ENCODE results near the gene PPFIBP2. TPM values are rescaled to one million over a fixed set of nuclear protein-coding genes. Genes with fewer than 3 reads are reported as not detected.

The PPFIBP2 gene
- total RNA-seq, 2 experiments from 2014 or later: 102 to 182 TPM

DNA sequence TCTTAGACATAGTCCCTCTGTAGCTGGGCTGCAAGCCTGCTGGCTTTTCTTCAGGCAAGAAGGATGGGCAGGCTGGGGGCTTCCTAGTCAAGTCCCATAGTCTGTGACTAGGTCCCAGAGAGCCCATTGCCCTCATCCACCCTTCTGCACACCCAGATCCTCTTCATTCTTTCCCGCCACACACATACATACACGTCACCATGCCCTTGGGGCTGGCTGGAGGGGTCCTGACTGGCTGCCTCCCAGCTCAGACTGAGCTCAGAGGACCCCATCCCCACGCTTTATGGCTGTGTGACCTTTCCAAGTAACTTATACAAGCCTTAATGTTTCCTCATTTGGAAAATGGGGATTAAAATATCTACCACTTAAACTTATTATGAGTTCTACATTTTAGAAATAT lies 13.5 kb upstream of the PPFIBP2 start:
- Histone ChIP-seq H3K4me2 (ENCODE audit: low read length) (no peak overlapping the region), H3K36me3 (ENCODE audit: insufficient read depth, low read length) (no peaks in the 10 kb centered on the region), H3K27ac (ENCODE audit: low read depth, low read length, poor library complexity, severe bottlenecking) (no peak overlapping the region), H3K4me3 (ENCODE audit: low read depth, low read length, poor library complexity, severe bottlenecking) (no peak overlapping the region), H2AFZ (ENCODE audit: low read length) (no peak overlapping the region), H3K9me2 (ENCODE audit: insufficient read depth, low read length) (no peaks in the 10 kb centered on the region), H3K9me3 (ENCODE audit: low read length) (no peaks in the 10 kb centered on the region), H3K4me1 (ENCODE audit: insufficient read depth, low read length, poor library complexity, severe bottlenecking) (peaks cover 20% of the 10 kb centered on the region), H3K79me2 (ENCODE audit: insufficient read depth, low read depth, low read length) (no peaks in the 10 kb centered on the region), H4K20me1 (ENCODE audit: insufficient read depth, low read length) (no peaks in the 10 kb centered on the region)
- ChIA-PET CTCF (ENCODE audit: unreplicated experiment) (no interaction called here), POLR2A (interaction anchor here (2.6 kb wide), 1 partner anchor 11 kb away, joined by 12 read pairs; no protein-coding TSS in a partner anchor)
- no TSS peak for BruUV-seq (replicated peaks)
- DNase-seq (ENCODE audit: low spot score): no peak
- intact Hi-C loops (cut with micrococcal nuclease; ENCODE audit: unreplicated experiment): no loop called here
- TF ChIP-seq EZH2phosphoT487 (IDR thresholded peaks at IDR 0.05; ENCODE audit: borderline replicate concordance, low read depth, low read length): no peak

DNA sequence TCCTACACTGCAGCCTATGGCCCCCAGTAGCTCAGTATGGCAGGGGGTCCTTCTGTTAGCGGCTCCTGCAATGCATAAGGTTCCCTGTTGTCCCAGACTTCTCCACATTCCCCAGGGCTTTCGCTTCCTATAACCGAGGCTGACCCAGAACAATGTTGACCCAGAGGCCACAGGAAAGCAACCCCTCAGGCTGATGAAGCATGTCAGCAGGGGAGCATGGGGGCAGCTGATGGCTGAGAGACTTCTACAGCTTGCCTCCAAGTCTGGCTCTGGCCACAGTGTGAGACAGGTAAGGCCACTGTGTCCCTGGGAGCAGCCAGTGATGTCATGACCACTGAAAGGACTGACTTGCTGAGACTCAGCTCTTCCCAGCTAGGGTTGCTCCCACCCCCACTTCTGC lies 12.5 kb upstream of the PPFIBP2 start:
- H3K9me3 ChIP-seq (ENCODE audit: low read length): no peaks in the 10 kb centered on the region
- no peak for DNase-seq (ENCODE audit: low spot score)
- H3K4me3 ChIP-seq (ENCODE audit: low read depth, low read length, poor library complexity, severe bottlenecking): no peak overlapping the region
- H2AFZ ChIP-seq (ENCODE audit: low read length): no peak overlapping the region
- ChIA-PET CTCF (ENCODE audit: unreplicated experiment) (interaction anchor here (1.0 kb wide), 1 partner anchor 11 kb away, joined by 3 read pairs; no protein-coding TSS in a partner anchor), POLR2A (interaction anchor here (1.5 to 2.6 kb wide), 2 partner anchors 10 to 14 kb away, joined by 4 to 12 read pairs; no protein-coding TSS in a partner anchor)
- no peak overlapping the region for H3K27ac ChIP-seq (ENCODE audit: low read depth, low read length, poor library complexity, severe bottlenecking)
- H4K20me1 ChIP-seq (ENCODE audit: insufficient read depth, low read length): no peaks in the 10 kb centered on the region
- no peak overlapping the region for H3K4me2 ChIP-seq (ENCODE audit: low read length)
- H3K4me1 ChIP-seq (ENCODE audit: insufficient read depth, low read length, poor library complexity, severe bottlenecking): peaks cover 11% of the 10 kb centered on the region
- H3K79me2 ChIP-seq (ENCODE audit: insufficient read depth, low read depth, low read length): no peaks in the 10 kb centered on the region
- H3K9me2 ChIP-seq (ENCODE audit: insufficient read depth, low read length): no peaks in the 10 kb centered on the region
- no TSS peak for BruUV-seq (replicated peaks)
- H3K36me3 ChIP-seq (ENCODE audit: insufficient read depth, low read length): no peaks in the 10 kb centered on the region
- intact Hi-C loops (cut with micrococcal nuclease; ENCODE audit: unreplicated experiment): no loop called here
- TF ChIP-seq, protein P1, sequence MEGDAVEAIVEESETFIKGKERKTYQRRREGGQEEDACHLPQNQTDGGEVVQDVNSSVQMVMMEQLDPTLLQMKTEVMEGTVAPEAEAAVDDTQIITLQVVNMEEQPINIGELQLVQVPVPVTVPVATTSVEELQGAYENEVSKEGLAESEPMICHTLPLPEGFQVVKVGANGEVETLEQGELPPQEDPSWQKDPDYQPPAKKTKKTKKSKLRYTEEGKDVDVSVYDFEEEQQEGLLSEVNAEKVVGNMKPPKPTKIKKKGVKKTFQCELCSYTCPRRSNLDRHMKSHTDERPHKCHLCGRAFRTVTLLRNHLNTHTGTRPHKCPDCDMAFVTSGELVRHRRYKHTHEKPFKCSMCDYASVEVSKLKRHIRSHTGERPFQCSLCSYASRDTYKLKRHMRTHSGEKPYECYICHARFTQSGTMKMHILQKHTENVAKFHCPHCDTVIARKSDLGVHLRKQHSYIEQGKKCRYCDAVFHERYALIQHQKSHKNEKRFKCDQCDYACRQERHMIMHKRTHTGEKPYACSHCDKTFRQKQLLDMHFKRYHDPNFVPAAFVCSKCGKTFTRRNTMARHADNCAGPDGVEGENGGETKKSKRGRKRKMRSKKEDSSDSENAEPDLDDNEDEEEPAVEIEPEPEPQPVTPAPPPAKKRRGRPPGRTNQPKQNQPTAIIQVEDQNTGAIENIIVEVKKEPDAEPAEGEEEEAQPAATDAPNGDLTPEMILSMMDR (conservative IDR thresholded peaks at IDR 0.05; ENCODE audit: low read length): no peak
- TF ChIP-seq EZH2phosphoT487 (IDR thresholded peaks at IDR 0.05; ENCODE audit: borderline replicate concordance, low read depth, low read length): no peak

DNA sequence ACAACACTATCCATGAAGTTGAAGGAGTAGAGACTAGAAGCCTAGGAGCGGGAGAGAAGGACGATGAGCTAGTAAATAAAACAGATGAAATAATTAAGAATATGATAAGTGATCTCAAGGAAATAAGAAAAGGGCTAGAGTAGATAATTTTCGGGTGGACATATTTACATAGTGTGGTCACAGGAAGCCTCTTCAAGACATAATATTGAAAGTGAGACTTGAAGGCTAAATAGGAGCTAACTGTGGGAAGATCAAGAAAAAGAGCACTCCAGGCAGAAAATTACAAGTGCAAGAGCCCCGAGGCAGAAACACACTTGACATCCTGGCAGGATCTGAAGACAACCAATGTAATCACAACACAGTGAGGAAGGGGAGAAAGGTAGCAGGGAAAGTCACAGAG lies 11.9 kb upstream of the PPFIBP2 start:
- no peak for DNase-seq (ENCODE audit: low spot score)
- CTCF ChIA-PET (ENCODE audit: unreplicated experiment): interaction anchor here (1.0 kb wide), 1 partner anchor 10 kb away, joined by 3 read pairs; no protein-coding TSS in a partner anchor

More for the DNA sequence above, 11.9 kb upstream of the PPFIBP2 start:
- Histone ChIP-seq H3K4me1 (ENCODE audit: insufficient read depth, low read length, poor library complexity, severe bottlenecking) (peaks cover 9% of the 10 kb centered on the region), H4K20me1 (ENCODE audit: insufficient read depth, low read length) (no peaks in the 10 kb centered on the region), H3K79me2 (ENCODE audit: insufficient read depth, low read depth, low read length) (no peaks in the 10 kb centered on the region), H3K4me3 (ENCODE audit: low read depth, low read length, poor library complexity, severe bottlenecking) (no peak overlapping the region), H3K9me2 (ENCODE audit: insufficient read depth, low read length) (no peaks in the 10 kb centered on the region), H3K27ac (ENCODE audit: low read depth, low read length, poor library complexity, severe bottlenecking) (no peak overlapping the region), H2AFZ (ENCODE audit: low read length) (no peak overlapping the region), H3K4me2 (ENCODE audit: low read length) (no peak overlapping the region), H3K36me3 (ENCODE audit: insufficient read depth, low read length) (no peaks in the 10 kb centered on the region), H3K9me3 (ENCODE audit: low read length) (no peaks in the 10 kb centered on the region)
- BruUV-seq (replicated peaks): no TSS peak
- intact Hi-C loops (cut with micrococcal nuclease; ENCODE audit: unreplicated experiment): no loop called here
- TF ChIP-seq, protein P1 (conservative IDR thresholded peaks at IDR 0.05; ENCODE audit: low read length): no peak
- no peak for TF ChIP-seq EZH2phosphoT487 (IDR thresholded peaks at IDR 0.05; ENCODE audit: borderline replicate concordance, low read depth, low read length)
- POLR2A ChIA-PET: interaction anchor here (1.5 to 2.6 kb wide), 2 partner anchors 10 to 13 kb away, joined by 4 to 12 read pairs; no protein-coding TSS in a partner anchor
